Heart right ventricle (tissue), 16 donors: Measurements from ENCODE around the gene FGF1. TPM values are rescaled to one million over a fixed set of nuclear protein-coding genes. Genes with fewer than 3 reads are reported as not detected.

ENCODE experiments used
- ATAC-seq, 8 donors: fragments of 200-7000 bp; cut with Tn5 transposase; one replicate each; pipeline ENCODE4 v1.9.1; 2020; ENCODE audit warnings: mild to moderate bottlenecking in 8 of 8, moderate library complexity in 8 of 8, moderate number of reproducible peaks in 1 of 8
- DNase-seq, 2 donors: peaks; one replicate each; pipeline ENCODE4 v3.0.0-alpha.2; 2020
- H3K27ac ChIP-seq, 10 donors: fragments of 200-600 bp; sonication (generic) in 2 of 10; one replicate each; pipeline versions ENCODE4 v1.5.0 to v1.8.0; 2020 to 2022; ENCODE audit warnings: mild to moderate bottlenecking in 3 of 10
- H3K27me3 ChIP-seq, 7 donors: fragments of 200-600 bp; one replicate each; pipeline ENCODE4 v1.8.0; 2021 to 2022; ENCODE audit warnings: mild to moderate bottlenecking in 2 of 7
- H3K36me3 ChIP-seq, 9 donors: fragments of 200-600 bp; sonication (generic) in 1 of 9; one replicate each; pipeline versions ENCODE4 v1.5.0 to v1.8.0; 2020 to 2022; ENCODE audit warnings: mild to moderate bottlenecking in 2 of 9
- H3K4me1 ChIP-seq, 9 donors: fragments of 200-600 bp; sonication (generic) in 1 of 9; one replicate each; pipeline versions ENCODE4 v1.5.0 to v1.8.0; 2020 to 2022; ENCODE audit warnings: mild to moderate bottlenecking in 4 of 9
- H3K4me3 ChIP-seq, 10 donors: fragments of 200-600 bp; sonication (generic) in 2 of 10; one replicate each; pipeline versions ENCODE4 v1.5.0 to v1.8.0; 2020 to 2022; ENCODE audit warnings: mild to moderate bottlenecking in 7 of 10, moderate library complexity in 2 of 10
- H3K9me3 ChIP-seq, 11 donors: fragments of 200-600 bp in 10 of 11; sonication (generic) in 2 of 11; one replicate each; pipeline versions ENCODE4 v1.5.0 to v1.8.0; 2013 to 2022; ENCODE audit warnings: mild to moderate bottlenecking in 2 of 11, control low read depth in 1 of 11, moderate library complexity in 1 of 11
- CTCF ChIP-seq, 9 donors: fragments of 200-600 bp; sonication (generic) in 2 of 9; IDR thresholded peaks; one replicate each; pipeline versions ENCODE4 v1.5.0 to v1.8.0; 2021 to 2022; ENCODE audit warnings: antibody characterized with exemption in 9 of 9, mild to moderate bottlenecking in 5 of 9, moderate library complexity in 1 of 9
- WGBS, 2 donors: extraction: QIAGEN DNeasy Blood & Tissue Kit; methylation state at CpG; one replicate each; pipeline ENCODE4 v1.1.7; 2013; ENCODE audit warnings: inconsistent platforms in 1 of 2; 5-methylcytosine and 5-hydroxymethylcytosine counted together
- intact Hi-C, 10 donors: fragments of 100-400 bp; cut with DNase I; formaldehyde crosslinking; loops; one replicate each; pipeline versions ENCODE4 v1.11.1 to v1.14.2; 2022
- polyA plus RNA-seq, 2 donors: library from polyadenylated mRNA; stranded (reverse); fragments of 200-250 nt; gene quantifications; one replicate each; pipeline ENCODE4 v1.2.3, GENCODE V29; 2013
- total RNA-seq, 10 donors: library from RNA; stranded (reverse); fragmentation: NEBNext Ultra II Directional in 3 of 10; extraction: Animal tissue kit (Norgen Biotek cat#: 25700) in 3 of 10; gene quantifications; one replicate each; pipeline versions ENCODE4 v1.2.1 to v1.2.4, GENCODE V29; 2021 to 2023
- donor health status: Arrhythmogenic right ventricular cardiomyopathy.
- donor health status: ischemic (EF 13 %, LVEDD 7.1; RV severe dilation, severe dysfunction).
- donor health status: healthy with polysubstance abuse.
- donor health status: DM: no; HTN: yes; CAD: no.
- donor health status: DM: no; HTN: no; CAD: no.
- donor health status: ischemic (EF 25% LVEDD 6.9; RV normal size, moderate dysfunction).
- donor health status: ischemic (EF 25% LVEDD 5.7; RV mildly dilated, moderate dysfunction).
- donor health status: healthy.
- donor health status: DM: yes; HTN: yes; CAD: no.
- donor health status: Ischemic cardiomyopathy.
- donor health status: ischemic (EF 35%, LVEDD 5.7; RV mildly dilated, moderate dysfunction).
- donor health status: nonischemic (EF 11% LVEDD 7.7; RV severe dilation, severe dysfunction).
- donor health status: DM: yes; HTN: yes; CAD: no.
- donor health status: PGD.
- donor health status: ischemic (EF 29% LVEDD 5.4; RV normal size, mild dysfunction).
- donor health status: nonischemic (EF 23%, LVEDD 6.1; RV moderate dilation, normal function).

The FGF1 gene
- total and polyA plus RNA-seq, 12 donors, result 5.1 to 110 (median 53.7) TPM

GRCh38 chr5:142696379-142696778 lies 10.5 kb upstream of the FGF1 start:
- intact Hi-C loops, result loop anchor here in 9 of 10 donors (5.0 to 10.0 kb wide), 6 partner anchors 39 to 692 kb away; no protein-coding TSS in a partner anchor
- peak overlapping the region in 9 of 10 donors; percentile 15 to 54 (median 50) for H3K4me3 ChIP-seq
- TF ChIP-seq CTCF (IDR thresholded peaks at IDR 0.05), result peak in 1 of 9 donors; percentile 9
- ATAC-seq (no peak), DNase-seq (no peak)
- H3K4me1 ChIP-seq, result peaks cover 9 to 68% (median 39%) of the 10 kb centered on the region in 9 donors
- peak overlapping the region in 9 of 10 donors; percentile 79 to 94 (median 89) for H3K27ac ChIP-seq
- no peaks in the 10 kb centered on the region for H3K27me3 ChIP-seq
- H3K9me3 ChIP-seq, result no peaks in the 10 kb centered on the region
- H3K36me3 ChIP-seq, result no peaks in the 10 kb centered on the region
- 22 to 26% methylated on average over 3 of the region's 3 CpGs for WGBS, 2 donors

- no peak for ATAC-seq
- peak overlapping the region in 4 of 10 donors; percentile 5 to 54 (median 29) for H3K4me3 ChIP-seq
- WGBS, 2 donors, result 83 to 92% methylated on average over 7 of the region's 7 CpGs
- H3K4me1 ChIP-seq, result peaks cover 9 to 71% (median 40%) of the 10 kb centered on the region in 9 donors
- peak overlapping the region in 3 of 10 donors; percentile 19 to 91 (median 89) for H3K27ac ChIP-seq
- no peak for DNase-seq
- H3K9me3 ChIP-seq, result no peaks in the 10 kb centered on the region
- no peak for TF ChIP-seq CTCF (IDR thresholded peaks at IDR 0.05)
- intact Hi-C loops, result loop anchor here in 1 of 10 donors (10.0 kb wide), 2 partner anchors 399 to 689 kb away; no protein-coding TSS in a partner anchor
- no peaks in the 10 kb centered on the region for H3K27me3 ChIP-seq
- H3K36me3 ChIP-seq, result peaks cover 0 to 3% (median 0%) of the 10 kb centered on the region in 9 donors
Measured at GRCh38 chr5:142694092-142694856, 8.4 kb upstream of the FGF1 start.

- Histone ChIP-seq H3K27me3 (no peaks in the 10 kb centered on the region), H3K27ac (peak overlapping the region in 1 of 10 donors; percentile 15), H3K36me3 (peaks cover 0 to 3% (median 0%) of the 10 kb centered on the region in 9 donors), H3K4me3 (no peak overlapping the region), H3K9me3 (no peaks in the 10 kb centered on the region), H3K4me1 (peaks cover 3 to 71% (median 41%) of the 10 kb centered on the region in 9 donors)
- no peak for TF ChIP-seq CTCF (IDR thresholded peaks at IDR 0.05)
- intact Hi-C loops, result loop anchor here in 1 of 10 donors (10.0 kb wide), 2 partner anchors 398 to 688 kb away; no protein-coding TSS in a partner anchor
- no peak for DNase-seq
- WGBS, 2 donors, result 72 to 90% methylated on average over 3 of the region's 3 CpGs
- ATAC-seq, result no peak
Measured at GRCh38 chr5:142692321-142692894, 6.5 kb upstream of the FGF1 start.

GRCh38 chr5:142690667-142691066 lies 4.8 kb upstream of the FGF1 start:
- Histone ChIP-seq H3K4me3 (no peak overlapping the region), H3K36me3 (peaks cover 0 to 3% (median 0%) of the 10 kb centered on the region in 9 donors), H3K27ac (no peak overlapping the region), H3K9me3 (no peaks in the 10 kb centered on the region), H3K4me1 (peaks cover 9 to 71% (median 37%) of the 10 kb centered on the region in 9 donors), H3K27me3 (no peaks in the 10 kb centered on the region)
- no peak for ATAC-seq
- no peak for DNase-seq
- intact Hi-C loops, result loop anchor here in 1 of 10 donors (10.0 kb wide), 2 partner anchors 396 to 686 kb away; no protein-coding TSS in a partner anchor
- 90 to 91% methylated on average over 4 of the region's 4 CpGs for WGBS, 2 donors
- TF ChIP-seq CTCF (IDR thresholded peaks at IDR 0.05), result no peak
